ENCODE data around the gene ALKBH5. TPM values are rescaled to one million over a fixed set of nuclear protein-coding genes. Genes with fewer than 3 reads are reported as not detected.

The ALKBH5 gene
- total RNA-seq, 2 donors from 2014 or later: 45.4 to 48.8 TPM

DNA sequence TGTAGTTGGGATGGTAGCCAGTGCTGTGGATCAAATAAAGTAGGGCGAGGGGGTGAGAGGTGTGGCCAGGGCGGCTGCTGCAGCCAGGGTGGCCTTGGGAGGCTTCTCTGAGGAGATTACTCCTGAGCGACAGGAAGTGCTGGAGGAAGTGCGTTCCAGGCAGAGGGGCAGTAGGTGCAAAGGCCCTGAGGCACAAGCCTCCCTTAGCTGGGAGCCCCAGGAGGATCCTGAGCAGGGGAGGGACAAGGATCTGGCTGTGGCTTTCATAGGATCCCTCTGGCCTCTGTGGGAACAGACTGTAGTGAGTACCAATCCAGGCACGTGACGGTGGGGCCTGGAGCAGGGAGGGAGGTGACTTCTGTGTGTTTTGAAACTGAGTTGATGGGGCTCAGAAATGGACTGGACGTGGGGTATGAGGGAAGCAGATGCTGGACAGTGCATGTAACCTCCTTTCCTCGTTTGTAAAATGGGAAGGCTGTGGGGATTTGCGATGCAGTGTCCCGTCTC, 44.6 kb downstream of the ALKBH5 start:
- no peak overlapping the region for H3K27ac ChIP-seq
- TF ChIP-seq, protein P1, sequence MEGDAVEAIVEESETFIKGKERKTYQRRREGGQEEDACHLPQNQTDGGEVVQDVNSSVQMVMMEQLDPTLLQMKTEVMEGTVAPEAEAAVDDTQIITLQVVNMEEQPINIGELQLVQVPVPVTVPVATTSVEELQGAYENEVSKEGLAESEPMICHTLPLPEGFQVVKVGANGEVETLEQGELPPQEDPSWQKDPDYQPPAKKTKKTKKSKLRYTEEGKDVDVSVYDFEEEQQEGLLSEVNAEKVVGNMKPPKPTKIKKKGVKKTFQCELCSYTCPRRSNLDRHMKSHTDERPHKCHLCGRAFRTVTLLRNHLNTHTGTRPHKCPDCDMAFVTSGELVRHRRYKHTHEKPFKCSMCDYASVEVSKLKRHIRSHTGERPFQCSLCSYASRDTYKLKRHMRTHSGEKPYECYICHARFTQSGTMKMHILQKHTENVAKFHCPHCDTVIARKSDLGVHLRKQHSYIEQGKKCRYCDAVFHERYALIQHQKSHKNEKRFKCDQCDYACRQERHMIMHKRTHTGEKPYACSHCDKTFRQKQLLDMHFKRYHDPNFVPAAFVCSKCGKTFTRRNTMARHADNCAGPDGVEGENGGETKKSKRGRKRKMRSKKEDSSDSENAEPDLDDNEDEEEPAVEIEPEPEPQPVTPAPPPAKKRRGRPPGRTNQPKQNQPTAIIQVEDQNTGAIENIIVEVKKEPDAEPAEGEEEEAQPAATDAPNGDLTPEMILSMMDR (IDR thresholded peaks at IDR 0.05): no peak
- no peak for TF ChIP-seq POLR2A (IDR thresholded peaks at IDR 0.05)
- no peaks in the 10 kb centered on the region for H3K27me3 ChIP-seq
- intact Hi-C loops (cut with DNase I): no loop called here
- DNase-seq (no peak), ATAC-seq (no peak)
- H3K4me3 ChIP-seq: no peak overlapping the region
- H3K9me3 ChIP-seq: no peaks in the 10 kb centered on the region
- no peaks in the 10 kb centered on the region for H3K36me3 ChIP-seq (replicated peaks in 1 of 2; ENCODE audit: insufficient read depth in 1 of 2, low read depth in 2 of 2)
- 79 to 91% methylated on average over 7 to 10 of the region's 10 CpGs for WGBS, 2 donors
- H3K4me1 ChIP-seq: peaks cover 14% of the 10 kb centered on the region

DNA sequence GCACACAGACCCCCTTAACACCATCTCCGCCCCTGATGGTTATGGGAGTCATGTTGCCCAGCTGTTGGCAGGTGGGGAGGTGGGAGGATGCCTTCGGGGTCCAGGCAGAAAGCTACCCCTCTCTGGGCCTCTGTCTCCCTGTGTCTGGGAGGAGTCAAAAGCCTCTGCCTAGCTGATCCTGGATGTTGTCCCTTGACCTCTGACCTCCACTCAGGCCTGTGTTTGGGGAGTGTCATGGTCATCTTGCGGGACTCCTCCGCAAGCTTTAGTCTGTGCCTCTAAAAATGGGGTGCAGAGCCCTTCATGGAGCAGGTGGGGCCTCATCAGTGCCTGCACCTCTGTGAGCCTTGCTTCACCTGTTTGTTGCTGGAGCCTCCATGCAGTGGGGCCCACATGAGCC, 45.6 kb downstream of the ALKBH5 start:
- no peak overlapping the region for H3K27ac ChIP-seq
- H3K9me3 ChIP-seq: no peaks in the 10 kb centered on the region
- H3K36me3 ChIP-seq (replicated peaks in 1 of 2; ENCODE audit: insufficient read depth in 1 of 2, low read depth in 2 of 2): no peaks in the 10 kb centered on the region
- H3K4me3 ChIP-seq: no peak overlapping the region
- 73 to 75% methylated on average over 3 to 4 of the region's 4 CpGs for WGBS, 2 donors
- no peak for DNase-seq
- intact Hi-C loops (cut with DNase I): no loop called here
- H3K4me1 ChIP-seq: peaks cover 14% of the 10 kb centered on the region
- H3K27me3 ChIP-seq: no peaks in the 10 kb centered on the region
- no peak for ATAC-seq
- TF ChIP-seq, protein P1 (IDR thresholded peaks at IDR 0.05): no peak

DNA sequence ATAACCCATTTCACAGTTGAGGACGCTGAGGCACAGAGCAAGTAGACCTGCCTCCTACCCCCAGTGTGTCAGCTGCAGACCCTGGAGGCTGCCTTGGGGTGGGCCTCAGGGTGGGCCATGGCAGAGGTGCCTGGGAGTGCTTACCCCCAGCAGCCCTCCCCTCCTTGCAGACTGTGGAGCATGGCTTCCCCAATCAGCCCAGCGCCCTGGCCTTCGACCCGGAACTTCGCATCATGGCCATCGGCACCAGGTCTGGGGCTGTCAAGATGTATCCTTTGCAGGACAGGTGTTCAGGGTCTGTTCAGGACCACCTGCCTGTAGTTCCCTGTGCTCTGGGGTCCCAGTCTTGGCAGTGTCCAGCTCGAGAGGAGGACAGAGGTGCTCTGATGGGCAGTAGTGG, 46.1 kb downstream of the ALKBH5 start:
- H3K27me3 ChIP-seq: no peaks in the 10 kb centered on the region
- no peaks in the 10 kb centered on the region for H3K36me3 ChIP-seq (replicated peaks in 1 of 2; ENCODE audit: insufficient read depth in 1 of 2, low read depth in 2 of 2)
- intact Hi-C loops (cut with DNase I): no loop called here
- ATAC-seq (no peak), DNase-seq (no peak)
- no peak overlapping the region for H3K4me3 ChIP-seq
- no peak overlapping the region for H3K27ac ChIP-seq
- 90 to 93% methylated on average over 2 to 6 of the region's 7 CpGs for WGBS, 2 donors
- no peaks in the 10 kb centered on the region for H3K9me3 ChIP-seq
- peaks cover 13% of the 10 kb centered on the region for H3K4me1 ChIP-seq
- TF ChIP-seq, protein P1 (IDR thresholded peaks at IDR 0.05): no peak
- no peak for TF ChIP-seq POLR2A (IDR thresholded peaks at IDR 0.05)

DNA sequence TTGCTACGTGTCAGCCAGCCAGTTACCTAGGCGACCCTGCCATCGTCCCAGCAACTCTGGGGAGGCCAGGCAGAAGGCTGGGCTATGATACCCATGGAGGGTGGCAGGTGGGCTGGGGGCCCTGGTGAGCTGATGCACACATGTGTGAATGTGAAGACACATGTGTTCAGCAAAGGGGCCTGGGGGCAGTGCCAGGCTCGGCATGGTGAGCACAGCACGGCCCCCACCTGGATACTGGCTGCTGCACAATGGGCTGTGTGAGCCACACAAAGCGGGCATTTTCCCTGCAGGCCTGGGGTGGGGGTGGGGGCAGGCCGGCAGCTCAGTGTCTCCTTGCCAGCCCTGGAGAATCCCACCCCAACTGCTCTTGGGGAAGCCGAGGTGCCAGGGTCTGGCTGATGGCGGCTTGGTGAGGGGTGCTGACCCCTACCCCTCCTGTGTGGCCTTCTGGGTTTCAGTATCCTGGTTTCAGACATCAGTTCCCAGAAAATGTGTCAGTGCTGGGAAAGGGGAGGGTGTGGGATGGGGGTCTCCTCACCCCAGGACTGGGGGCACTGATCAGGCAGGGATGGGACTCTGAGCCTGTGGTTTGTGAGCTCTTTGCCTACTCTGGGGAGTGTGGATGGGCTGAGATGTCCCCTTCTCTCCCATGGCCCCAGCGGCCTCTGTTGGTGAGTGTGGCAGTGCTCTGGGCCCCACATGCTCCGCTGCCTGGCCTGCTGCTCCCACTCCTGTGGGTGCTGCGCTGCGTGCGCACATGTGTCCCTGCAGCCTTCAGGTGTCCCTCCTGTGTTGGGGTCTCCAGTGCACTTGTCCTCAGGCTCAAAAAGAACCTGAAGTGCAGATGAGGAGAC, 46.9 kb downstream of the ALKBH5 start:
- no peak for TF ChIP-seq POLR2A (IDR thresholded peaks at IDR 0.05)
- TF ChIP-seq, protein P1 (IDR thresholded peaks at IDR 0.05): no peak
- 81 to 88% methylated on average over 3 to 14 of the region's 14 CpGs for WGBS, 2 donors
- H3K4me3 ChIP-seq: no peak overlapping the region
- no peak overlapping the region for H3K27ac ChIP-seq
- no peaks in the 10 kb centered on the region for H3K9me3 ChIP-seq
- intact Hi-C loops (cut with DNase I): no loop called here
- peaks cover 9% of the 10 kb centered on the region for H3K4me1 ChIP-seq
- no peaks in the 10 kb centered on the region for H3K27me3 ChIP-seq
- no peak for ATAC-seq
- no peaks in the 10 kb centered on the region for H3K36me3 ChIP-seq (replicated peaks in 1 of 2; ENCODE audit: insufficient read depth in 1 of 2, low read depth in 2 of 2)
- DNase-seq: no peak

DNA sequence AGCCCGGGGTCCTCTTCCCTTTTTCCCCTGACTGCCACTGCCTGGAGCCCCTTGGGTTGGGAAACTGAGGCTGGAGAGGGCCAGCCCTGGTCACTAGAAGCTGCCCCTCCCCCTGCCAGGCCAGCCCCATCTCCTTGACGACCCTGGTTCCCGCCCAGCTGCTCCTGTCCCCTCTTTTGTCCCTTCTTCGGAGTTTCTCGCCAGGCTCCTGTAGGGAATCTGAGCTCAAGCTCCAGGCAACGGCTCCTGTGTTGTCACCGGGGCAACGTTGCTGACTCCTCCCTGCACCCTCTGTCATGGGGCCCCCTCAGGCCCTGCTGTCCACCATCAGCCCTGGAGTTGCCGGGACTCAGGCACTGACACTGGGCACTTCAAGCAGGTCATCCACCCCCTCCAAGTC, 47.5 kb downstream of the ALKBH5 start:
- Histone ChIP-seq H3K9me3 (no peaks in the 10 kb centered on the region), H3K27ac (no peak overlapping the region), H3K36me3 (replicated peaks in 1 of 2; ENCODE audit: insufficient read depth in 1 of 2, low read depth in 2 of 2) (no peaks in the 10 kb centered on the region), H3K4me3 (no peak overlapping the region), H3K4me1 (peaks cover 6% of the 10 kb centered on the region), H3K27me3 (no peaks in the 10 kb centered on the region)
- ATAC-seq (no peak), DNase-seq (no peak)
- intact Hi-C loops (cut with DNase I): no loop called here
- TF ChIP-seq POLR2A (IDR thresholded peaks at IDR 0.05): no peak
- TF ChIP-seq, protein P1 (IDR thresholded peaks at IDR 0.05): no peak
- 71 to 76% methylated on average over 5 to 9 of the region's 9 CpGs for WGBS, 2 donors
